HG02840 (cell line): ENCODE data around the gene MPPED2.

Experiments used
- ATAC-seq: cut with Tn5 transposase; IDR thresholded peaks from one replicate; pipeline ENCODE4 v1.9.1; 2021; ENCODE audit warnings: mild to moderate bottlenecking, moderate library complexity, moderate number of reproducible peaks; ENCODE audit not compliant: unreplicated experiment, low FRiP score

The MPPED2 gene

DNA sequence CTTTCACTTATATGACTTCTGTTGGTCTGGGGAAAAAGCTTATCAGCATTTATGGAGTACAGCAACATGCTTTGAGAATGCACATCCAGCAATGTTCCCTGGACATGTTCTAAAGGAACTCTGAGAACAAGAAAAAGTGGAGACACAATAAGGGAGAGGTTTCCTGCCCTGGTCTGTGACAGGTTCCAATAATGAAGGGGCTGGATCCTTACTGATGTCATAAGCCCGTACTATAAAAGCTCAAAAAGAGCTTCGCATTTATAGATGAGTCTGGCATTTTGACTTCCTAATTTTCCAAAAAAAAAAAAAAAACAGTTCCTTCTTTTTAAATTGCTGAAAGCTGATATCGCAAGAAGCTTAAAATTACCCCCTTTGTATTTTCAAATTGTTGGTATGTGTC is 129.1 kb downstream of the MPPED2 start:
- no peak for ATAC-seq

DNA sequence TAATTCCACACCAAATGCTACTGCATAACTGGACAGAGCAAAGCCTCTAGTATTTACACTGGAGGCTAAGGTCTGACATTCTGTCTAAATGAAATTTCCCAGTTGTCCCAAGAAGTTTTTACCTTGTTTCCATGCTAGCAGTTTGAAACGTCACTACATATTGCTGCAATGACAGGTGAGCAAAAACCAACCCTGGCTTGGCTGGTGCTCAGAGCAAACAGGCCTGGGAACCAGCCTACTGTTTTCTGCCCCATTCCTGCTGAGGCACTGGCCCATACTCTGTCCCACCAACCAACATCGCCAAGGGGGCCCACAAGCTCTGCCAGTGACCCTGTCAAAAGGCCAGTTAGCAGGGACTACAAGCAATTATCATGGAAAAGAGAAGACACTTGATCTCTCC is 131.1 kb downstream of the MPPED2 start:
- ATAC-seq: no peak

DNA sequence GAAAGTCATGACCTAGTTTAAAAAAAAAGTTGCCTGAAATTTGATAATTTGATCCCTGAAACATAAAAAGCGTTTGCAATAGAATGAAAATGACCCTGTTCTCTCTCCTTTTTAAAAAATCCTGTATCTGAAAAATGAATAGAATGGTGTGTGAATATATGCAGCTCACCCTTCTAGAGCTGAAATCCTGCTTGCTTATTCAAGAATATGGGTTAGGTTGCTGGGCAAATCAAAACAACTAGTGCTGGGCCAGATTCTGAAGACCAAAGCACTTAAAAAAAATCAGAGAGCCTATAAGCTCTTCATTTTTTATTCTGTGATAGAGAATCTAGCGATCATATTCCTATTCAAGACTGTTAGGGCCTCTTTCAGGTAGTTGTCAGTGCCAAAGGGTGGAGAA is 131.6 kb downstream of the MPPED2 start:
- ATAC-seq: no peak

DNA sequence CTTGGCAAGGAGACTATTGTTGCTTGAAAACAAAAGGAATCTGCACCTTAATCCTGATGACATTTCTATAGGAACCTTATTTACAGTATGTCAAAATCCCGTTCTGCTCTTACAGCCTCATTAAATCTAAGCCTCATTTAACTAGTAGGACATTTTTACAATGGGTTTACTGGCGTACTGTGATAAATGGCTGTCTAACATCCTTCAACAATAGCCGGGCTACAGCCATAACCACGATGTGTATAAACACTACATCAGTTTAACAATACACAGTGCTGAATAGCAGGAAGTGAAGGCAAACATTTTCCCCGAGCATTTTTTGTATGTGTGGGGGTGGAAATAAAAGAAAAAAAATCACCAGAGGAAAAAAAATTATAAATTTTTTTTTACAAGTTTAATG is 132.0 kb downstream of the MPPED2 start:
- ATAC-seq: no peak

DNA sequence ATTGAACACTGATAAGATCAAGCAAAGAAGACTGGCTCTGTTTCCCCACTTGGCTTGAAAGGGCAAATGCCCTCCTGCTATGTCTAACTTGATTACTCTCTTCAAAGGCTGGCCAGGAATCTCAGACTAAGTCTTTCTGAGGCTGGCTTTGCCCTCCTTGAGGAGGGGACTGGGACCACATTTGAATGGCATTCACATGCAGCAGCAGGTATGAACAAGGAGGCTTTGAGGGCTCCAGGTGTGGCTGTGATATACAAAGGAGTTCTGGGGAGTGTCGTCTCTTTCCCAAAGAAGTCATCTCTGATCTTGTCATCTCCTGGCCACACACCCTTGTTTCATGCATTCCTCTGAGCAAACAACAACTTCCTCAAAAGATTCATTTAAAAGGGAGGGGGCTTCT is 132.4 kb downstream of the MPPED2 start:
- no peak for ATAC-seq

DNA sequence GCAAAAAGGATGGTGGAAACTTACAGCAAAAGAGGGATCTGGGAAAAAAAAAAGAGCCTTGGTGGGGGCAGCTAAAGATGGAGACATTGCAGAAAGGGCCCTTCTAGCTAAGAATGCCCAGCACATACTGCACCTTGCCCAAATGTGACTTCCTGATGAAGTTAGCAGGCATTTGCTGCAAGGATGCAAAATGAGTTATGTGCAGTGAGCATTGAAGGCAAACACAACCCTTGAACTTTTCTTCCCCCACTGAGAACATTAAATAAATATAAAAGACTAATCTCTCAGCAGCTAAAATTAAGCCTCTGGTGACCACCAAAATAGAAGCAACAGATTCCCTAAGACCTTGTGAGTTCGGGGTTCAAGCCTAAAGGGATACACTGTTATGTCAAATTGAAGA is 133.3 kb downstream of the MPPED2 start:
- ATAC-seq: no peak

DNA sequence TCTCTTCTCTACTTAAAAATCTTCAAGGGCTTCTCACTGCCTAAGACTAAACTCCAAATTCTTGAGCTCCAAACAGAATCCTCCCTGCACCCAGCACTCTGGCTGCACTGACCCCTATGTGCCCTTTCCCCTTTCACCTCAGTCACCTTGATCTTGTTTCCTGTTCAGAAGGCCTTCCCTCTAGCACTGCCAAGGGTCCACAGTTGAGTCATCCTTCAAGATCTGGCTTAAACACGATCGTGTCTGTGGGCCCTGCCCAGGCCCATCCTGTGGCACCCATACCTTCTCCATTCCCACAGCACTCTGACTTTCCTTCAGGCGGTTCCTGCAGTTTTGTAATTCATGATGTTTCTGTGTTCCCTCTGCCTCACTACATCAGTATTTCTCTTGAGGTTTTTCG is 134.0 kb downstream of the MPPED2 start:
- ATAC-seq: no peak

DNA sequence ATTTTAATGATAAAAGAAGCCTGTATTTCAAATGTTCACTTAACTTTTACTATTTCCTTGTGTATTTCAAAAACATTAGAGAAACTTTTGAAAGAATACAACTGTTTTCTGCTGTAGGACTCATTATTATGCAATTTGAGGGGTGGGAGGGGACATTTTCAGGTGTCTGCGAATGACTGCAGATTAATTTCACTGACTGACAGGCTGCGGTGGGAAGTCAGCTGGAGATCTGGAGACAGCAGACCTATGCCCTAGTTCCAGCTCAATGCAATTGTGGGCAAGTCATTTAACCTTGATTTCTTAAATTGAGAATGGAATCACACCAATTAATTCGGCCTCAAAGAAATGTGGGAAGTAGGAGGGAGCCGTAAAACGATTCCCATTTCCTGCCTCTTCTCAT is 134.5 kb downstream of the MPPED2 start:
- no peak for ATAC-seq

DNA sequence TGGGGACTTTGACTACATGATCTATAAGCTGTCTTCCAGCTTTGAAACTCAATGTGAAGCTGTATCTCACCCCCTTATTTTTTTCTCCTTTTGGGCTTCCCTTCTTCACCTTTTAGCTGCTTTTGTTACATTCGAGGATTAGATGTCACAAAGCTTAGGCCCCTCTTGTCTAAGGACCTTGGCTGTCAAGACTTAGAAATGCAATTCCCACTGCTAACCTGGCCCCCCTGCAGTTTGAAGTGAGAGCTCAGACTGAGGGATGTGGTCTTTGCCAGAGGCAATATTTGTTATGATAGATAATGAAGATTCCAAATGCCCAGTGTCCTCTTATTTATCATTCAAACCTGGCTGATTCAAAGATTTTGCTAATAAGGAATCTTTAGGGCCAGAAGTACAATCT is 135.0 kb downstream of the MPPED2 start:
- no peak for ATAC-seq

DNA sequence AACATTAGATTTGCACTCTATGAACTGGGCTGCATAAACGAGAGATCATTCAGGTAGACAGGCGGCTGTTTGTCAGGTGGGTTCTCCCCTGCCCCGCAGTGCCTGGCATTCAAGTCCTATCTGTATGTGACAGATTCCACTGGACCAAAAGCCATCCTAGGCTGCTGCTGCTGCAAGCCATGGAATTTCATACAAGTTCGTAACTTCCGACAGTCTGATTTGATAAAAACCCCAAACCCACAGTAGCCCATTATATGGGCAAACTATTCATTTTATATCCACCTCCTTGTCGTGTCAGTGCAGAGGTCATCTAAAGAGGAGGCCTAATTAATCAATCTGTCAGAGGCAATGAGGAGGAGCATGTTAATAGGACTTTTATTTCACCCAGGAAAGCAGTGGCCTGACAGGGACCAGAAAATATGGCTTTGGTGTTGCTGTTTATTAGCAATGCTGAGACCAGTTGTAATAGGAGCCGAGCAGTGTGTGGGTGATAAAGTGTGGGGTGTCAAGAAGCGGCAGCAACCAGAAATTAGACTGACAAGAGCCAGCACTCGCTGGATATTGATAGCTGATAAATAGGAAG is 139.0 kb downstream of the MPPED2 start:
- no peak for ATAC-seq

DNA sequence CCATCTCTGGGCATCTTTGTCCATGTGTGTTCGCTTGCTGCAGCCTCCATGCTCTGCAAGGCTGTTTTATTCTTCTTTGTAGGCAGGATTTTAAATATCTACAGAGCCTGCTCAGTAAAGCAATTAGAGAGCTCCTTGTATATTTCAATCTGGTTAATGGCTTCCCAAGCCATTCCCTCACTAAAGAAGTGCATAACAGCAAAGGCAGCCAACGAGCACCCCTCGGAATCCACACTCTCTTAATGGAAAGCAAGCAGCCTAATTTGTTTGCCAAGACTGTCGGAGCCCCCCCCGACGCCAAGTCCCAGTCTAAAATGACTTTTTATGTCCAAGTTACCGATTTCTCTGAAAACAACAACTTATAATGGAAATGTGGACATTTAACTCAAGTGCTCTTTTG is 139.6 kb downstream of the MPPED2 start:
- ATAC-seq: no peak

DNA sequence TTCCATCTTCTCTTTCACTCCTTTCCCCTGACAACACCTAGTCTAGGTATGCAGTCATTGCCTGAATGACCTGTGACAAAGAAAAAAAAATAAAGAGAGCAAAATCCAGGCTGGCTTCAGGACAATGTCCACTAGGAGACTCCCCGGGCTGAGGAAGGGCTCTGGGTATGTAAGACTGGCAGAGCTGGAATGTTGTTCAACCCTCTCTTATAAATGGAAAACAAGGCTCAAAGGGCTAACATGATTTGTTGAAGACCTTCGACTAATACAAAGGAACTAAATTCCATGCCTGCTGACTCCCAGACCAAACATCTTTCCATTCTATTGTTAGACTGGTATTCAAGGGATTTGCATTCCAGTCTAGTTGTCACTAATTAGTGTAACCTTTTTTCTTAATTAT is 141.1 kb downstream of the MPPED2 start:
- no peak for ATAC-seq

DNA sequence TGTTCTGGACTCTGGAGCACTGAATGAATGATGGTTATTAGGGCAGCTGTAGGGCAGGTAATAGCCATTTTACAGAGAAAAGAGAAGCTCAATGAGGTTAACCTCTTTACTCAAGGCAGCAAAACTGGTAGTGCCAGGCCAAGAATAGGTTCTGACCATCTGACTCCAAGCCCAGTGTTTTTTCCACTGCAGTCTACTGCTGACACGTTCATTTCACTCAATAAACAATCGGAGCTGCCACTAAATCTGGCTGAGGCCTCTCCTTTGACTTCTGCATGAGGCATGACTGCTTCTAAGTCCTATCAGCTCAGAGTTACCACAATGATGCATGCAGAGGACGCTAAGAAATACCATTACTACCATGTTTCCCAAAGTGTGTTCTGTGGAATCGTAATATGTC is 145.6 kb downstream of the MPPED2 start:
- ATAC-seq: no peak

DNA sequence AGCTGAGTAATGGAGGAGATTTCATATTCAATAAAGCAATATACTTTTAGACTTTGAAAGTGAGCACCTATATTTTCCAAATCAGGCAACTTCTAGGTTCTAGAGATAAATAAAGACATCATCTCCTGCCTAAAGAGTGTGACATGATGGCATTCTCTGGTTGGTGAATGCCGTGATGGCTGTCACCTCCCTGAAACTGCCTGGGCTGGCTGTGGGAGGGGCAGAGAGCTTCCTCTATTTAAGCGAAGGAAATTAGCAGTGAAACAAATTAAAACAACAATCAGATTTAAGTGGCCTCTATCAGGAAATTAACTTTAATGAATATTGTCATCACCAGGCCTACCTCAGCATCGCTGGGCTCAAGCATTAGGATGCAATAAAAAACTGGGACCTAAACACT is 149.4 kb downstream of the MPPED2 start:
- no peak for ATAC-seq

DNA sequence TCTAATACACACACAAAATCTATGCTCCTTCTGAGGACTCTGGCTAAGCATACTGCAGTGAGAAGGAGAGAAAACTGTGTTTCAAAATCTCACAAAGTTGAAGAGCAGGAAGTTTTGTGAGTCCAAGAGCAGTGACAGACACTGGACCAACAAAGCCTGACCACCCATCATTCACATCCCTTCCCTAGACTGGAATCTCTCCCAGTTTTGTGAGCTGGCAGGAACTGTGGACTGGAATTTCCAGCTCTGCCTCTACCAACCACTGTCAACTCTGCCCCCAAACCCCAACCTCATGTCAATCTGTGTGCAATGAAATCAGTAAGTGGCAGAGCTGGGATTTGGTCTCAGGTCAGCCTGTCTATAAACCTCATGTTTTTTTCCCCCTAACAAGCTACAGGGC is 150.7 kb downstream of the MPPED2 start:
- ATAC-seq: no peak

DNA sequence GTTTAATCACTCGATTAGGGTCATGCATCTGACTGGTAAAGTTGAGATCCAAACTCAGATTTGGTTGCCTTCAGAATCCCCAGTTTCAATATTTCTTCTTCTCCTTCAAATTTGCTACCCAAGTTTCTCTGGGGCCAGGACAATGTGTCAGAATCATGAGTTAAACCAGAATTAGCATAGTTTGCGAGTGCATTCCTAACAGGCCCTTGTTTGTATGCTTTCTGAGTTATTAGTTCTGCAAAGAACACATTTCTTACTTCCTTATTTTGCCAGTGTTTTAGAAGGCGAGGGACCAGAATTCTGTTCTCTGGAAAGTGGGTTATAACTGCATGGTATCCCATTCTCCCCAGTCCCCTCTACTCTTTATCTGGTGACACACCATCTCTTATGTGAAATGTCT is 151.3 kb downstream of the MPPED2 start:
- ATAC-seq: no peak

DNA sequence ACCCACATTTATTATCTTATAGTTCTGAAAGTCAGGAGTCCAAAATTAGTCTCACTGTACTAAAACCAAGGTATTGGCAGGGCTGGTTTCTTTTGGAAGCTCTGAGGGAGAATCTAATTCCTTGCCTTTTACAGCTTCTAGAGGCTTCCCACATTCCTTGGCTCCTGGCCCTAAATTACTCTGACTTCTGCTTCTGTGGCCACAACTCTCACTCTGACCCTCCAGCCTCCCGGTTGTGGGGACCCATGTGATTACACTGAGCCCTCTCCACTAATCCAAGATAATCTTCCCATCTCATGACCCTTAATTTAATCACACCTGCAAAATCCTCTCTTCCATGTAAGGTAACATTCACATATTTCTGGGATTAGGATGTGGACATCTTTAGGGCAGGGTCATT is 152.3 kb downstream of the MPPED2 start:
- no peak for ATAC-seq

DNA sequence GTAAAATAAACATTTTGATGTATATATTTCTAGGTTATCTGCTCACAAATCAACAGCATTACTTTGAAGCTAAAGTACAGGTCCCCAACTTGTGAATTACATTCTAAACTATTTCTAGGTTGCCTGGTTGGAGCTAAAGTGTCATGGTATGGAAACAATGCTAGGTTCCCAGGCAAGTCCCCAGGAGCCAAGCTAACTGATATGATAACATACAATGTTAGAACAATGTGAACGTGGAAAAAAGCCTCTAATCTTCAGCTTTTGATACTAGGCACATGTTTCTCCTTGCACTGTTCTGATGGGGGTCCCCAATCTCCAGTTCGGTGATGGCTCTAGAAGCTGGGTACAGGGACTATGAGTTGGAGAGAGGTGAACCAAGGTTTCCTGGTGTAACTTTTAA is 153.4 kb downstream of the MPPED2 start:
- no peak for ATAC-seq

DNA sequence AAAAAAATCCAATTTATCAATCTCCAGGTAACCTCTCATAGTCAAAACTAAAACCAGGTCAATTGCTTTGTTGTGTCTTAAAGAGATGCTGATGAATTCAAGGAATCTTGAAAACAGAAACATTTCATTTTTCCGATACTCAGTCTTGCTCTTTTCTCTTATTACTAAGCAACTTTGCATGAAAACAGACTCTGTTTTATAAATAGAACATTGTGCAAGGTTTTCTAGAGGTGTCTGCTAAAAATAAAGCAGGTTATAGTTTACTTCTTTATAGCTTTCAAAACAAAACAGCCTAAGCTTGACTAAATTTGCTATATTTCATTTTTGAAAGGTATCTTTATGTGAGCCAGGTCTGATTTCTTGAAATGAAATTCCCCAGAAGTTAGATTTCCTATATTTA is 154.0 kb downstream of the MPPED2 start:
- ATAC-seq: no peak

DNA sequence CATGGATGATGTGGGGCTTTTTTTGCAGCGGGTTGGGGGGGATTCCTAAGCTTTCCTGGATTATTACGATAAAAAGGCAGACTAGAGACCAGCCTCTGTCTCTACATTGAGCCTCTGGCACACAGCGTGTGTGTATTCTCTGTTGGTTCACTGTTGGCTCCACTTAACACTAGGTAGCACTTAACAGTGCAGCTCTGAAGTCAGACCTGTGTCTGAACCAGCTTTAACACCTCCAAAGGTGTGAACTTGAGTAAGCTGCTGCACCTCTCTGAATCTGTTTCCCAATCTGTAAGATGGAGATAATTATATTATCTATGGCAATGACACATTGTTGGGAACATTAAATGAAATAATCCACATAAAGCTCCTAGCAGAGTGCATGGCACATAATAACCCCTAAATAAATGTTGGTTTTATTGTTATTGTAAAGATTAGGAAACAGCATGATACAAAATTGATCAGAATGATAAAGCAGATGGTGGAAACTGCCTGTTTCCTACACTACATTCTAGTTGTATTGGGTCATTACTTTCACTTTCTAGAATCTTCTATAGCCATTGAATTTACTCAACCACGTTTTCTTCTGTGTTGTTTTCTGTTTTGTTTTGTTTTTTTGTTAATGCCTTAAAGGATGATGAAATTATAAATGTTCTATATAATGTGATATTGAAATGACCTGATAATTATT is 154.9 kb downstream of the MPPED2 start:
- no peak for ATAC-seq

DNA sequence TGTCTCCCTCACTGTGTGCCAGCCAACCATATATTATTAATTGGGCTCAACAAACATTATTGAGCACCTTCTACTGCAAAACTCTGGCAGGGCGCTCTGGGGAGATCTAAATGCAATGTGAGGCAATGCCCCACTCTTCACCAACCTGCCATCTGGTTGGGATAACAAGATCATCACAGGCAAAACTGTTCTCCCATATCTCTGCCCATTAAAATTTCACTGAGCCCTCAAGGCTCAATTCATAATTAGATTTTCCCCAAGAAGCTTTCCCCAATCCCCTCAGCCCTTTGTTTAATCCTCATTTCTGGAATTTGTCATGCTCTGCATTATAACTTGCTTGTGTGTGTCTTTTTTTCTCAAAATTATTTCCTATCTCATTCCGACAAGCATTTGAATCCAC is 156.6 kb downstream of the MPPED2 start:
- no peak for ATAC-seq

DNA sequence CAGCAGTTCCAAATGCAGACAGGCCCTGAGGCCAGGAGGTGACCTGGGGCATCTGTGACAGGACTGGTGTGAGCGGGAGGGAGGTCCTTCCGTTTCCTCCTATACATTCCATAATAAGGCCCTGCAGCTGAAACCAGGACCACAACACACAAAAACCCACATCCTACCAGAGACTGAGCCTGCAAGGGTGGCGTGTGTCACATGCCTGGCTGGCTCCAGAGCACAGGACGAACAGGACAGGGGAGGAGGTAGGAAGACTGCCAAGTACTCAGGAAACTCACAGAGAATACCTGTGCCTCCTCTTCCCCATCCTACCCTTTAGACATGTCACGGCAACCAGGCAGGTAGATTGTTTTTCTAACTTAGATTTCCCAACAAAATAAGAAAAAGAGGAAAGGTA is 159.4 kb downstream of the MPPED2 start:
- no peak for ATAC-seq

DNA sequence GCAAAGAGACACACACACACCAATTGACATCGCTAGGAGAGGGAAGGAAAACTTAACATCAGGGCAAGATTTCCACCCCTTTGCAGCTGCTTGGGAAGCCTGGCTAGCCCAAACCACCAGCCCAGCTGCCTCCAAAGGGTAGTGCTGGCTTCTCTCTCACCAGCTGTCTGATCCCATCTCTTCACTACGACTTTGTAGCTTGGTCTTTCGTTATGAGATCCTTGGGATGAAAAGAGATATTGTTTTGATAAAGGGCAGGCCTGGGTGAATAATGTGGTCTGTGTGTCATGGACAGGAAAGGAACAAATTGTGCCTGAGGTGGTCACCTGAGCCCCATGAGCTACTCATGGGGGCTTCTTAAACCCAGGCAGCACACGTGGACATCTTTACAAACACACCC is 161.3 kb downstream of the MPPED2 start:
- no peak for ATAC-seq
